Heart right ventricle (tissue), 16 donors: ENCODE measurements around the gene GFAP. TPM values are rescaled to one million over a fixed set of nuclear protein-coding genes. Genes with fewer than 3 reads are reported as not detected.

Experiments used
- ATAC-seq, 8 donors: fragments of 200-7000 bp; cut with Tn5 transposase; one replicate each; pipeline ENCODE4 v1.9.1; 2020; ENCODE audit warnings: mild to moderate bottlenecking in 8 of 8, moderate library complexity in 8 of 8, moderate number of reproducible peaks in 1 of 8
- DNase-seq, 2 donors: peaks; one replicate each; pipeline ENCODE4 v3.0.0-alpha.2; 2020
- H3K27ac ChIP-seq, 10 donors: fragments of 200-600 bp; sonication (generic) in 2 of 10; one replicate each; pipeline versions ENCODE4 v1.5.0 to v1.8.0; 2020 to 2022; ENCODE audit warnings: mild to moderate bottlenecking in 3 of 10
- H3K27me3 ChIP-seq, 7 donors: fragments of 200-600 bp; one replicate each; pipeline ENCODE4 v1.8.0; 2021 to 2022; ENCODE audit warnings: mild to moderate bottlenecking in 2 of 7
- H3K36me3 ChIP-seq, 9 donors: fragments of 200-600 bp; sonication (generic) in 1 of 9; one replicate each; pipeline versions ENCODE4 v1.5.0 to v1.8.0; 2020 to 2022; ENCODE audit warnings: mild to moderate bottlenecking in 2 of 9
- H3K4me1 ChIP-seq, 9 donors: fragments of 200-600 bp; sonication (generic) in 1 of 9; one replicate each; pipeline versions ENCODE4 v1.5.0 to v1.8.0; 2020 to 2022; ENCODE audit warnings: mild to moderate bottlenecking in 4 of 9
- H3K4me3 ChIP-seq, 10 donors: fragments of 200-600 bp; sonication (generic) in 2 of 10; one replicate each; pipeline versions ENCODE4 v1.5.0 to v1.8.0; 2020 to 2022; ENCODE audit warnings: mild to moderate bottlenecking in 7 of 10, moderate library complexity in 2 of 10
- H3K9me3 ChIP-seq, 11 donors: fragments of 200-600 bp in 10 of 11; sonication (generic) in 2 of 11; one replicate each; pipeline versions ENCODE4 v1.5.0 to v1.8.0; 2013 to 2022; ENCODE audit warnings: mild to moderate bottlenecking in 2 of 11, control low read depth in 1 of 11, moderate library complexity in 1 of 11
- WGBS, 2 donors: extraction: QIAGEN DNeasy Blood & Tissue Kit; methylation state at CpG; one replicate each; pipeline ENCODE4 v1.1.7; 2013; ENCODE audit warnings: inconsistent platforms in 1 of 2; 5-methylcytosine and 5-hydroxymethylcytosine counted together
- intact Hi-C, 10 donors: fragments of 100-400 bp; cut with DNase I; formaldehyde crosslinking; loops; one replicate each; pipeline versions ENCODE4 v1.11.1 to v1.14.2; 2022
- polyA plus RNA-seq, 2 donors: library from polyadenylated mRNA; stranded (reverse); fragments of 200-250 nt; gene quantifications; one replicate each; pipeline ENCODE4 v1.2.3, GENCODE V29; 2013
- total RNA-seq, 10 donors: library from RNA; stranded (reverse); fragmentation: NEBNext Ultra II Directional in 3 of 10; extraction: Animal tissue kit (Norgen Biotek cat#: 25700) in 3 of 10; gene quantifications; one replicate each; pipeline versions ENCODE4 v1.2.1 to v1.2.4, GENCODE V29; 2021 to 2023
- TF ChIP-seq, protein P1 (sequence below), 9 donors: fragments of 200-600 bp; sonication (generic) in 2 of 9; IDR thresholded peaks; one replicate each; pipeline versions ENCODE4 v1.5.0 to v1.8.0; 2021 to 2022; ENCODE audit warnings: antibody characterized with exemption in 9 of 9, mild to moderate bottlenecking in 5 of 9, moderate library complexity in 1 of 9
- donor health status: Arrhythmogenic right ventricular cardiomyopathy.
- donor health status: ischemic (EF 13 %, LVEDD 7.1; RV severe dilation, severe dysfunction).
- donor health status: healthy with polysubstance abuse.
- donor health status: DM: no; HTN: yes; CAD: no.
- donor health status: DM: no; HTN: no; CAD: no.
- donor health status: ischemic (EF 25% LVEDD 6.9; RV normal size, moderate dysfunction).
- donor health status: ischemic (EF 25% LVEDD 5.7; RV mildly dilated, moderate dysfunction).
- donor health status: healthy.
- donor health status: DM: yes; HTN: yes; CAD: no.
- donor health status: Ischemic cardiomyopathy.
- donor health status: ischemic (EF 35%, LVEDD 5.7; RV mildly dilated, moderate dysfunction).
- donor health status: nonischemic (EF 11% LVEDD 7.7; RV severe dilation, severe dysfunction).
- donor health status: DM: yes; HTN: yes; CAD: no.
- donor health status: PGD.
- donor health status: ischemic (EF 29% LVEDD 5.4; RV normal size, mild dysfunction).
- donor health status: nonischemic (EF 23%, LVEDD 6.1; RV moderate dilation, normal function).

The GFAP gene
- total and polyA plus RNA-seq, 12 donors = 2.1 to 8.6 (median 7.1) TPM

DNA sequence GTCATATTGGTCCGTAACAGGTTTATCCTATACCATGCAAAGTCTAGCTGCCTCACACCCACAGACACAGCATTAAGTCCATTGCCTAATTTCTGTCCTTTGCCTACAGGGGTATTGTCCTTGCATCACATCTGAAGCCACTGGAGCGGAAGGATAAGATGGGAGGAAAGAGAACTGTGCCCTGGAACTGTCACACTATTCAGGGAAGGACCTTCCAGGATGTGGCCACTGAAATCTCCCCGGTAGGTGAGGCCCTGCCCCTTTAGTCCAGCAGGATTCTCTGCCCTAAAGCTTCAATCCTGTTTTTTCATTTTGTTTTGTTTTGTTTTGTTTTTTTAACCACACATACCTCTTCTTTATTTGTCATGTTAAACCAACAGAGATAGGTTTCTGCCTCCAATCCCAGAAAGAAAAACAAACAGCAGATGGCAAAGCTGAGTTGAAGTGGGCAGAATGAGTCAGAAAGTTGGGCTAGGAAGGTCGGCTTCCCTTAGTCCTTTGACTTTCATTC is 13.8 kb downstream of the GFAP start:
- no peak overlapping the region for H3K27ac ChIP-seq
- WGBS, 2 donors = 74 to 81% methylated on average over 4 of the region's 4 CpGs
- H3K27me3 ChIP-seq = no peaks in the 10 kb centered on the region
- no peak for ATAC-seq
- TF ChIP-seq, protein P1, sequence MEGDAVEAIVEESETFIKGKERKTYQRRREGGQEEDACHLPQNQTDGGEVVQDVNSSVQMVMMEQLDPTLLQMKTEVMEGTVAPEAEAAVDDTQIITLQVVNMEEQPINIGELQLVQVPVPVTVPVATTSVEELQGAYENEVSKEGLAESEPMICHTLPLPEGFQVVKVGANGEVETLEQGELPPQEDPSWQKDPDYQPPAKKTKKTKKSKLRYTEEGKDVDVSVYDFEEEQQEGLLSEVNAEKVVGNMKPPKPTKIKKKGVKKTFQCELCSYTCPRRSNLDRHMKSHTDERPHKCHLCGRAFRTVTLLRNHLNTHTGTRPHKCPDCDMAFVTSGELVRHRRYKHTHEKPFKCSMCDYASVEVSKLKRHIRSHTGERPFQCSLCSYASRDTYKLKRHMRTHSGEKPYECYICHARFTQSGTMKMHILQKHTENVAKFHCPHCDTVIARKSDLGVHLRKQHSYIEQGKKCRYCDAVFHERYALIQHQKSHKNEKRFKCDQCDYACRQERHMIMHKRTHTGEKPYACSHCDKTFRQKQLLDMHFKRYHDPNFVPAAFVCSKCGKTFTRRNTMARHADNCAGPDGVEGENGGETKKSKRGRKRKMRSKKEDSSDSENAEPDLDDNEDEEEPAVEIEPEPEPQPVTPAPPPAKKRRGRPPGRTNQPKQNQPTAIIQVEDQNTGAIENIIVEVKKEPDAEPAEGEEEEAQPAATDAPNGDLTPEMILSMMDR (IDR thresholded peaks at IDR 0.05) = peak in 2 of 9 donors; percentile 12
- no peaks in the 10 kb centered on the region for H3K9me3 ChIP-seq
- H3K4me1 ChIP-seq = peaks cover 0 to 51% (median 27%) of the 10 kb centered on the region in 9 donors
- intact Hi-C loops = loop anchor here in 1 of 10 donors (5.0 kb wide), 1 partner anchor 121 kb away; no protein-coding TSS in a partner anchor
- no peak for DNase-seq
- peaks cover 0 to 5% (median 0%) of the 10 kb centered on the region in 9 donors for H3K36me3 ChIP-seq
- no peak overlapping the region for H3K4me3 ChIP-seq

DNA sequence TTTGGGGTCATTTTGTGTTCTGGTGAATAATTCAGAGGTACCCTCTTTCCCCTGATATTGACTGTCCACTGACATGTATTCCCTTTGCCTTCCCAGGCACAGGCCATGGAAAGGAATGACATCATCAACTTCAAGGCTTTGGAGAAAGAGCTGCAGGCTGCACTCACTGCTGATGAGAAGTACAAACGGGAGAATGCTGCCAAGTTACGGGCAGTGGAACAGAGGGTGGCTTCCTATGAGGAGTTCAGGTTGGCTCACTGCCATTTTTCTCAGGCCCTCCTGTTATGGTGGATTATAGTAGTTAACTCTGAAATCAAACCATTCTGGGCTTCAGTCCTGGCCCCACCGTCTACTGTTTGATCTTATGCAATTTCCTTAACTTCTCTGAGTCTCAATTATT is 14.4 kb downstream of the GFAP start:
- Histone ChIP-seq H3K27me3 (no peaks in the 10 kb centered on the region), H3K4me1 (peaks cover 0 to 45% (median 27%) of the 10 kb centered on the region in 9 donors), H3K9me3 (no peaks in the 10 kb centered on the region), H3K27ac (no peak overlapping the region), H3K4me3 (no peak overlapping the region), H3K36me3 (peaks cover 0 to 11% (median 0%) of the 10 kb centered on the region in 9 donors)
- ATAC-seq (no peak), DNase-seq (no peak)
- TF ChIP-seq, protein P1 (IDR thresholded peaks at IDR 0.05) = no peak
- 17 to 19% methylated on average over 3 of the region's 3 CpGs for WGBS, 2 donors
- intact Hi-C loops = loop anchor here in 1 of 10 donors (5.0 kb wide), 1 partner anchor 121 kb away; no protein-coding TSS in a partner anchor

DNA sequence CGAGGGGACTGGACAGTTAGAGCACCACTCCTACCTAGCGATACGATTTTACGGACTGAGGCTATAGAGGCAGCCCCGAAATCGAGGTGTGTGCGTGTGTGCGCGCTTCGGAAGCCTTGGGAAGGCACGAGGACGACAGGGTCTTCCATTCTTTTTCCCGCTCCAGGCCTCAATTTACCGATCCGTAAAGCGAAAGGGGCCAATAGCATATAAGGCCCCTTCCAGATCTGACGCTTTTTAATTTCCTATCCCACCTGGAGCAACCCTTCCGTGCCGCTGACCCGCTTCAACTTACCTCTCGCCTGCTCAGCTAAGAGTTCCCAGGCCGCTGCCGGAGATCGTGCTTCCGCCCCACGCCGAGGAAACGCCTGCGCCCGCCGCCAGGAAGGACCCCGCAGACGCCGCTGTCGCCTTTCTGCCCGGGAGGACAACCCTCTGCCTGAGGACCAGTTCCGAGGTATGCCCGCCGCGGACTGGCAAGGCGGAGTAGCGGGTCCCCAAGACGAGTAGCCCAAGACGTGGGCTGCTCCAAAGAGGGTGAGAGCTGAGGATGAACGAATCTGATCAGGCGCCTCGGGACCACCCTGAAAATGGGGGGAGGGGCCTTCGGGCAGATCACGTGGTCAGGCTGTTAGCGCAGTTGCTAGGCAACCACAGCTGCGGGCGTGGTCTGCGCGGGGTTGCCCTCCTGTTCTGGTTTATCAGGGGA is 16.1 kb downstream of the GFAP start, which contains the start of gene EFTUD2:
TSS of gene EFTUD2 (minus strand) at position 372 of the 709 bp plus-strand sequence. CDS start 4,924 bp downstream, outside the sequence.
- H3K27me3 ChIP-seq = no peaks in the 10 kb centered on the region
- peak within 1 kb of the TSS; percentile 84 to 99 (median 96) for H3K27ac ChIP-seq
- H3K4me1 ChIP-seq = peaks cover 0 to 36% (median 27%) of the 10 kb centered on the region in 9 donors
- peak; percentile 90 to 98 (median 96) for ATAC-seq
- DNase-seq = peak; percentile 93
- H3K4me3 ChIP-seq = peak within 1 kb of the TSS; percentile 61 to 88 (median 74)
- WGBS, 2 donors = 0% methylated on average over 54 of the region's 54 CpGs
- peaks cover 0 to 27% (median 3%) of the 10 kb centered on the region in 9 donors for H3K36me3 ChIP-seq
- TF ChIP-seq, protein P1 (IDR thresholded peaks at IDR 0.05) = no peak
- no peaks in the 10 kb centered on the region for H3K9me3 ChIP-seq
- intact Hi-C loops = no loop called here

DNA sequence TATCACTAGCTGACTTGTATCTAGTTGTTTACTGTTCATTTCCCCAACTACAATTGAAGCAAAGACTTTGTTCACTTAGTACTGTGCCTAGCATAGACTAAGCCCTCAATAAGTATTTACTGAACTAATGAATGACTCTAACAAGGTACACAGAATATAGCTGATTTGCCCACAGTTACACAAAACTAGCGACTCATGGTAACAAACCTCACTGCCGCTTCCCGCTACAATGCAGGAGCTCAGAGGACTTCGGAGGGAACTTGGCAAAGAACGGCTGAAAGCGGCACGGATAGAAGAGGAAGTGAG is 16.6 kb downstream of the GFAP start:
- Histone ChIP-seq H3K27ac (peak overlapping the region; percentile 84 to 99 (median 96)), H3K9me3 (no peaks in the 10 kb centered on the region), H3K4me3 (peak overlapping the region; percentile 61 to 88 (median 74)), H3K4me1 (peaks cover 0 to 36% (median 27%) of the 10 kb centered on the region in 9 donors), H3K27me3 (no peaks in the 10 kb centered on the region), H3K36me3 (peaks cover 0 to 32% (median 8%) of the 10 kb centered on the region in 9 donors)
- intact Hi-C loops = no loop called here
- TF ChIP-seq, protein P1 (IDR thresholded peaks at IDR 0.05) = no peak
- DNase-seq = no peak
- no peak for ATAC-seq
- WGBS, 2 donors = 0% methylated on average over 7 of the region's 7 CpGs
